HG03460 (cell line): Measurements from ENCODE around the gene RANBP3.
"Not testable (repeated sequence)": the region's sequence is repeated elsewhere in the genome, so short reads cannot be mapped to it uniquely, and the experiment has no call there.

Experiments used
- ATAC-seq: cut with Tn5 transposase; IDR thresholded peaks from one replicate; pipeline ENCODE4 v1.9.1; 2021; ENCODE audit not compliant: unreplicated experiment

The RANBP3 gene

GRCh38 chr19:6007866-6008265, 29.9 kb upstream of the RANBP3 start:
- no peak for ATAC-seq

- ATAC-seq: no peak
Measured at GRCh38 chr19:6006896-6007295, 29.0 kb upstream of the RANBP3 start.

DNA sequence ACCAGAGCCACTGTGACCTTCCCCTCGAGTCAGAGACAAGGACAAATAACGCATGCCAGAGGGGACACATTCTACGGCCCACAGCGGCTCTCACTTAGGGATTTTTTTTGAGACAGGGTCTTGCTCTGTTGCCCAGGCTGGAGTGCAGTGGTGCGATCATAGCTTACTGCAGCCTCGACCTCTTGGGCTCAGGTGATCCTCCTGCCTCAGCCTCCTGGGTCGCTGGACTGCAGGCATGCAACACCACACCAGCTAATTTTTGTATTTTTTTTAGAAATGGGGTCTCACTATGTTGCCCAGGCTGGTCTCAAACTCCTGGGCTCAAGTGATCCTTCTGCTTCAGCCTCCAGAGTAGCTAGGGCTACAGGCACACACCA, 28.1 kb upstream of the RANBP3 start:
- not testable (repeated sequence) for ATAC-seq

DNA sequence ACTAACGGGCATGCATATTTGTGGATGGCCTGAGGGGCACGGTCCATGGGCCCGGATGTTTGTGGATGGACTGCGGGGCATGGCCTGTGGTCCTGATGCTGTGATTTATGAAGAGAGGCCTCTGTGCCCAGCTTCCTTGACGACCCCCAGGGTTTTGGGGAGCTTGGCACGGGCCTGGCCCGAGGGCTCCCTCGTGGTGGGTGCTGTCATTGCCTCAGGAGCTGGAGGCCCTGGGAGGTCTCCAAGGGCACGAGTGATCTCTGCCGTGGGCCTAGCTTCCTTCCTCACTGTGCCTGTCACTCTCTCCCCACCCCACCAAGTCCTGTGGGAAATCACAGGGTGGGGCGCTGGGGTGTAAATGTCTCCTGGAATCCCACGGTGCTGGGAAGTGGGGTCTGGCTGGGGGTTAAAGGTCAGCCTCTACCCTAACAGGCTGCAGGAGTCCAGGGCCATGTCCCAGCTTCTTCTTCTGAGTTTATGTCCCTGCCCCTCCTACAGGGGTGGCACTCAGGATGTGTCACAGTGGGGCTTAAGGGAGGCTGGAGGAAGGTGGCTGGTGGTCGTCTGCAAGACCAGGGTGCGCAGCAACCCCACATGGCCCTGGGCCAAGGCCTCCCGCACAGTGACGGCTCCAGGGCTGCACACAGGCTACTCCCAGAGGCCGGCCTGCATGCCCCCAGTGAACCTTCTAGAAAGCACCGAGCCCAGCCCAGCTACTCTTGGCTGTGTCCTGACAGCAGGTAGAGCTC, 27.6 kb upstream of the RANBP3 start:
- ATAC-seq: no peak

DNA sequence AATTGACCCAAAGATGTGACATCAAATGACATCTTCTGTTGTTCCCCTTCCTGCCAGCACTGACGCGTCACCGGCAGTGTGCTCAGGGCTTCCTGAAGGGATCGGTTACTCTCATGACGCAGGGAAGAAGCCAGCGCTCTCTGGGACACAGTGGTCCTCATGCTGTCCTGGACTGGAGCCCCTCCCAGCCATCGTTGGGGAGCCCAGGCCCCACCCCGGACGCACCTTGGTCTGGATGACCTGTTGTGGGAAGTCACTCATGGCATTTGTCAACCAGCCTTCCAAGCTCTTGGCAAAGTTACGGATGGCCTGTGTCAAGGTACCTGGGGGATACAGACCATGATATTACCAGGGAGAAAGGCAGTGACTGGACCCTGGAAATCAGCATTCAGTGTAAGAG, 26.0 kb upstream of the RANBP3 start:
- no peak for ATAC-seq

DNA sequence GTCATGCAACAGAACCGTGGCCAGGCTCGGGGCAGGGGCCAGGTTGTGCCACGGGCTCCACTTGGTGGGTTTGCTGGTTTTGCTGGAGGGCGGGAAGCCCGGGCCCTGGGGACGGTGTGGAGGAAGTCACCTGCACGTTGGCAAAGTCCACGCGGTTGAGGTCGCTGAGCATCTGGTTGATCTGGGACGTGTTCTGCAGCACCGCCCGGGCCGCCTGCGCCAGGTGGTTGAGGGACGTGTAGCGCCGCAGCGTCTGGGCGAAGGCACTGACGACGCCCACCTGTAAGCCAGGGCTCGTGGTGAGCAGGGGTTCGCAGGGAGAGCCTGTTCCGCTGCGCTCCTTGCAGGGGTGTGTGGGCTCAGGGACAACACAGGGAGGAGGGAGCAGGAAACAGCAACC, 24.7 kb upstream of the RANBP3 start:
- ATAC-seq: no peak

GRCh38 chr19:6000228-6000847, 22.4 kb upstream of the RANBP3 start:
- ATAC-seq: no peak

DNA sequence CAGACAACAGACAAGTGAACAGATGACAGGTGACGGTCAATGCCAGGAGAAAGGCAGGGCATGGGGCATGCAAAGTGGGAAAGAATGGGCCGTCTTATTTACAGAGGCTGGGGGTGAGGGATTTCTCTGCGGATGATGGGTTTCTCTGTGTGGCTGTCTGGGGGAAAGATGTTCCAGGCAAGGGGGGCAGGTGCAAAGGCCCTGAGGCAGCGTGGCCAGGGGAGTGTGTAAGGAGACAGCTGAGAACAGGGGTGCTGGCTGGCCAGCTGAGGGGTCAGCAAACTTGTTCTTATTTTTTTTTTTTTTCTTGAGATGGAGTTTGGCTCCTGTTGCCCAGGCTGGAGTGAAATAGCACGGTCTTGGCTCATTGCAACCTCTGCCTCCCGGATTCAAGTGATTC, 21.8 kb upstream of the RANBP3 start:
- ATAC-seq: no peak

- ATAC-seq: no peak
Measured at GRCh38 chr19:5997371-5997770, 19.4 kb upstream of the RANBP3 start.

GRCh38 chr19:5996623-5997320, 18.8 kb upstream of the RANBP3 start:
- no peak for ATAC-seq

GRCh38 chr19:5996102-5996501, 18.2 kb upstream of the RANBP3 start:
- ATAC-seq: no peak

- no peak for ATAC-seq
Measured at GRCh38 chr19:5995606-5996005, 17.7 kb upstream of the RANBP3 start.

DNA sequence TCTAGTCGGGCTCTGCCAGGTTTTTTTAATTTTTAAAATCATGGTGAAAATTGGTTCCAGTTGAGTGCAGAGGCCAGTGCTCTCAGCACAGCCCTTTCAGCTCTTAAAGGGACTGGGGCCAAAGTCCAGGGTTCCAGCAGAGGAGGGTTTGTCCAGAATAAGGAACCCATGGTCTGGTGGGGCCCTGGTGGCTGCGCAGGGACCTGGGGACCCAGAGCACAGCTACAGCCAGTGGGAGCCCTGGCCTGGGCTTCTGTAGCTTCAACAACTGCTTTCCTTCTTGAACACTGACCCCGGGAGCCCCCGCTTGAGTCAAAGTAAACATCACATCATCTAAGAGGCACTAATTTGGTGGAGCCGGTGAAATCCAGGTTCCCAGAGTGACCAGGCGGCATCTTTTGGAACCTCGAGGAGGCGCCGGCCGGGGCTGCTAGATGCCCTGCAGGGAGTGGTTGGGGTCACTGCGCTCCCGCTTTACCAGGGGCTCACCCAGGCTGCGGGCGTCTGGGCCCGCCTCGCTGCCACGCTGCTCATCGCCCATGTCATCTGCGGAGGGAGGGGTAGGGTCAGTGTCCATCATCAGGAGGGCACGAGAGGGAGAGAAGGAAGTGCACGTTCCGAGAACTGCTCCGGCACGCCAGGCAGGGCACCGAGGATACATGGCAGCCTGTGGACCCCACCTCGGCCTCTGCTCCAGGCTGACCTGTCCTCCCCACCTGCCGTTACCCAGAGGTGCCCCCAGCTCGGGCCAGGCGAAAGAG, 16.6 kb upstream of the RANBP3 start:
- no peak for ATAC-seq

DNA sequence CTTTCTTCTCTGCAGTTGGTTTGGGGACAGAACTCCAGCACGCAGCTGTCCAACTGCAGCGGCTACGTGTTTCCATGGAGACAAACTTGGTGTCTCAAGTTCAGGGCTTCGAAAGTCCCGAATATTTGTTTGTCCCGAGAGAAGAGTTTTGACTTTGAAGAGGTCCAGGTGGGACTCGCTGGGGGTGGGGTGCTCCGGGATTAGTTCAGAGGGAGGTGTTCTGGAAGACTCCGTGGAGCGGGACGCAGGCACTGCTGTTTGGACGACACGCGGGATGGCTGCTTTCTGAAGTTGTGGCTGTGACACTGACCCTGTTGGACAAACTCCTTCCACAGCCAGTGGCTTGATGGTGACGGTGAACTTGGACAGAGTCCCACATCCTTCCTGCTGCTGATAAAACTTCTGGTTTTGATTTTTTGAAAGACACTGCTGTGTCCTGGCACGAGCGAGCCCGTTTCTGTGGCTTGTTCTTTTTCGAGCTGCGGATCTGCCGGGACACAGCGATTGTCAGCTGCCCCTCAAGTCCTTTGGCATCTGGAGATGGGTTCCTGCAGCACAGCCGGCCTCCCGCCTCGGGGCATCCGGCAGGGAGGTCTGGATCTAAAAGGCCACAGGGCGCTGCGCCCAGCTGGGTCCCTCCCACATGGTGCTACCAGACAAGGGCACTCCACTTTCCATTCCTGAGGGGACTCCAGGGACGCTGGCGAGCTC, 15.9 kb upstream of the RANBP3 start:
- no peak for ATAC-seq

DNA sequence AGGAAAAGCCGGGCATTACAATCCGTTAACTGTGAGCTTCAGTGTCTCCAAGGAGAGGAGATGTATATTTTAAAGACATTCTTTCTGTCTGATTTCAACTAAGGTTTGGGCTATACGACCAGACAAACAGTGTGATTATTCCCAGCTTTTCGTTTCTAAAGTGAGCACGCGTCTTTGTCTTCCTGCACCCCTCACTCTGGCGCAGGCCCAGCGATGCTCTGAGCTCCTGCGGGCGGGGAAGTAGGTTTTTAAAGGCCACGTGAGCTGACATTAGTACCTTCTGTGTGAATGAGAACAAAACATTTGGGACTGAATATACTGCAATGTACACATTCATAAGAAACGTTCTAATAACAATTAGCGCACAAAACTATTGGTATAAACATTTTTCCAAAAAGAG, 15.3 kb upstream of the RANBP3 start:
- no peak for ATAC-seq

GRCh38 chr19:5992756-5993155, 14.8 kb upstream of the RANBP3 start:
- no peak for ATAC-seq

DNA sequence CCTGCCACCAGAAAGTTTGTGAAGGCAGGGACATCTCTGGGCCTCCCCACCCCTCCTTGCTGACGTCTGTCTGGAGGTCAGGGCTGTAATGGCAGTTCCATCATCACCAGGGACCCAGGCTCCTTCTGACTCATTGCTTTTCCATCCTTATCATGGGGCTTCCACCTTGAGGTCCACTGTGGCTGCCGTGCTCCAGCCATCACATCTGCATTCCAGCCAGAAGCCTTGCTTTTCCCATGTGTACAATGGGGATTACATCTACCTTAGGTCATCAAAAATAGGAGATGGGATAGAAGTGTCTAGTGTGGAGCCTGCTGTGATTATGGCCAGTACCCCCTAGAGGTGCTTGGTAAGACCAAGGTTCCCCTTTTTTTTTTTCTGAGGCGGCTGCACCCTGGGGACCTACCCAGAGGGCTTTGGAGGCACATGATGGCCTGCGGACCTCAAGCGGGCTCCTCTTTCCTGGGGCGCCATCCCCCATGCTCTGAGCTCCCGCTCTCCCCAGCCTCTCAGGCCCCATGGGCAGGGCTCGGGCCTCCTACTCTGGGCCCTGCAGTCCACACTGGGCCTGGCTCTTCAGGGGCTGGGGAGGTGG, 13.4 kb upstream of the RANBP3 start:
- ATAC-seq: no peak

DNA sequence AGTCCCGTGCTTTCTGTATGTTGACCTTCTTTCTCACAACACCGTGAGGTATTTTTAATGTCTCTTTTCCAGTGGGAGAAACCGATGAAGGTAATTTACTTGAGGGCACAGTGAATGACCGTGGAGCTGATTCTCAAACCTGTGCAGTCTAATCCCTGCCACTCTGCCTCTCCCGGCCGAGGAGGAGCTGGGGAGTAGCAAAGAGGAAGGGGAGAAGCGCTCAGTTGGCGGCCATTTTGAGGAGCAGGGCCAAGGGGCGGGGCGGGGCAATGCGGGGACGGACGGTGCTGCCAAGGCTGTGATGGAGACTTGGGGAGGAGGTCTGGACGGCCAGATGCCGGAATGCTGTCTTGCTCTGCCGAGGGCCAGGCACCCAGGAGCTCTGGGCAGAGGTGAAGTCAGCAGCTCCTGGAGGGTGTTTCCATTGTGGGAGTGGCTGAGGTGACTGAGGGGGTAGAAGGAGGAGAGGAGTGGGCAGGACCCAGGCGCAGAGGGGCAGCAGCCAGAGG, 12.4 kb upstream of the RANBP3 start:
- ATAC-seq: no peak

- no peak for ATAC-seq
Measured at GRCh38 chr19:5989388-5990074, 11.6 kb upstream of the RANBP3 start.
